ENCODE results near the gene NLN. TPM values are rescaled to one million over a fixed set of nuclear protein-coding genes. Genes with fewer than 3 reads are reported as not detected.

The NLN gene
- total and polyA plus RNA-seq, 2 donors, result 2.5 to 7.5 TPM

- Histone ChIP-seq H3K27ac (ENCODE audit: low read depth in 1 of 2, low read length in 1 of 2) (no peak overlapping the region), H3K27me3 (ENCODE audit: control insufficient read depth in 2 of 2, insufficient read depth in 1 of 2, low read length in 1 of 2) (no peaks in the 10 kb centered on the region), H3K36me3 (ENCODE audit: control insufficient read depth in 2 of 2, insufficient read depth in 2 of 2, low read length in 1 of 2) (no peaks in the 10 kb centered on the region), H3K4me1 (ENCODE audit: control insufficient read depth in 2 of 2, insufficient read depth in 2 of 2, low read length in 2 of 2) (no peaks in the 10 kb centered on the region), H3K9me3 (ENCODE audit: control insufficient read depth in 2 of 2, insufficient read depth in 1 of 2, low read length in 1 of 2) (no peaks in the 10 kb centered on the region), H3K4me3 (ENCODE audit: low read length in 2 of 2) (no peak overlapping the region)
- 100% methylated on average over 1 of the region's 1 CpG for WGBS
- DNase-seq (ENCODE audit: low read depth in 6 of 9, low spot score in 9 of 9), result no peak
These were observed 93.2 kb downstream of the NLN start for GRCh38 chr5:65815161-65815560.

GRCh38 chr5:65816729-65817128, 94.7 kb downstream of the NLN start:
- no peaks in the 10 kb centered on the region for H3K4me1 ChIP-seq (ENCODE audit: control insufficient read depth in 2 of 2, insufficient read depth in 2 of 2, low read length in 2 of 2)
- H3K4me3 ChIP-seq (ENCODE audit: low read length in 2 of 2), result no peak overlapping the region
- H3K27me3 ChIP-seq (ENCODE audit: control insufficient read depth in 2 of 2, insufficient read depth in 1 of 2, low read length in 1 of 2), result no peaks in the 10 kb centered on the region
- no peaks in the 10 kb centered on the region for H3K36me3 ChIP-seq (ENCODE audit: control insufficient read depth in 2 of 2, insufficient read depth in 2 of 2, low read length in 1 of 2)
- H3K27ac ChIP-seq (ENCODE audit: low read depth in 1 of 2, low read length in 1 of 2), result no peak overlapping the region
- WGBS, result 96% methylated on average over 2 of the region's 2 CpGs
- no peak for DNase-seq (ENCODE audit: low read depth in 6 of 9, low spot score in 9 of 9)
- H3K9me3 ChIP-seq (ENCODE audit: control insufficient read depth in 2 of 2, insufficient read depth in 1 of 2, low read length in 1 of 2), result no peaks in the 10 kb centered on the region

DNA sequence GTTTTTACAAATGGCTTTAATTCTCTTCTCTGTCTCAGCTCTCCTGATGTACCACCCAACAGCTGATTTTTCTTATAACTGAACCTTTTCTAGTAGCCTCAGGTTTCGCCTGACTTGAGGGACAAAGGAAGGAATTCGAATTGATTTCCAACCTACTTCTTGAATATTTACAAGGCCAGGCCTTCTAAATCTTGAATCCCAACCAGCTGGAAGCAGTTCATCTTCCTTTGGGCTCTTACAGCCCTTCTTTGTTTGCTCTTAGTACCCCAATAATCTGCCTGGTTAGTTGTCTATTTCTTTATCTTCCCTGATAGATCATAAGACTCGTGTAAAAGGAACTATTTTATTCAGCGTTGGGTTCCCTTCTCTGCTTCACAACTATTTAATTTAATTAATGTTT, 95.9 kb downstream of the NLN start:
- no peak for DNase-seq (ENCODE audit: low read depth in 6 of 9, low spot score in 9 of 9)
- WGBS, result 98% methylated on average over 4 of the region's 4 CpGs
- H3K36me3 ChIP-seq (ENCODE audit: control insufficient read depth in 2 of 2, insufficient read depth in 2 of 2, low read length in 1 of 2), result no peaks in the 10 kb centered on the region
- H3K27ac ChIP-seq (ENCODE audit: low read depth in 1 of 2, low read length in 1 of 2), result no peak overlapping the region
- no peak overlapping the region for H3K4me3 ChIP-seq (ENCODE audit: low read length in 2 of 2)
- no peaks in the 10 kb centered on the region for H3K9me3 ChIP-seq (ENCODE audit: control insufficient read depth in 2 of 2, insufficient read depth in 1 of 2, low read length in 1 of 2)
- H3K4me1 ChIP-seq (ENCODE audit: control insufficient read depth in 2 of 2, insufficient read depth in 2 of 2, low read length in 2 of 2), result no peaks in the 10 kb centered on the region
- H3K27me3 ChIP-seq (ENCODE audit: control insufficient read depth in 2 of 2, insufficient read depth in 1 of 2, low read length in 1 of 2), result no peaks in the 10 kb centered on the region

GRCh38 chr5:65818592-65818991, 96.6 kb downstream of the NLN start:
- H3K4me3 ChIP-seq (ENCODE audit: low read length in 2 of 2), result no peak overlapping the region
- no peak overlapping the region for H3K27ac ChIP-seq (ENCODE audit: low read depth in 1 of 2, low read length in 1 of 2)
- H3K4me1 ChIP-seq (ENCODE audit: control insufficient read depth in 2 of 2, insufficient read depth in 2 of 2, low read length in 2 of 2), result no peaks in the 10 kb centered on the region
- DNase-seq (ENCODE audit: low read depth in 6 of 9, low spot score in 9 of 9), result no peak
- no peaks in the 10 kb centered on the region for H3K36me3 ChIP-seq (ENCODE audit: control insufficient read depth in 2 of 2, insufficient read depth in 2 of 2, low read length in 1 of 2)
- no peaks in the 10 kb centered on the region for H3K27me3 ChIP-seq (ENCODE audit: control insufficient read depth in 2 of 2, insufficient read depth in 1 of 2, low read length in 1 of 2)
- WGBS, result 99% methylated on average over 4 of the region's 4 CpGs
- H3K9me3 ChIP-seq (ENCODE audit: control insufficient read depth in 2 of 2, insufficient read depth in 1 of 2, low read length in 1 of 2), result no peaks in the 10 kb centered on the region

GRCh38 chr5:65819215-65819904, 97.4 kb downstream of the NLN start:
- WGBS, result 50% methylated on average over 3 of the region's 3 CpGs
- DNase-seq (ENCODE audit: low read depth in 6 of 9, low spot score in 9 of 9), result no peak
- Histone ChIP-seq H3K27ac (ENCODE audit: low read depth in 1 of 2, low read length in 1 of 2) (no peak overlapping the region), H3K27me3 (ENCODE audit: control insufficient read depth in 2 of 2, insufficient read depth in 1 of 2, low read length in 1 of 2) (no peaks in the 10 kb centered on the region), H3K36me3 (ENCODE audit: control insufficient read depth in 2 of 2, insufficient read depth in 2 of 2, low read length in 1 of 2) (no peaks in the 10 kb centered on the region), H3K4me1 (ENCODE audit: control insufficient read depth in 2 of 2, insufficient read depth in 2 of 2, low read length in 2 of 2) (no peaks in the 10 kb centered on the region), H3K9me3 (ENCODE audit: control insufficient read depth in 2 of 2, insufficient read depth in 1 of 2, low read length in 1 of 2) (no peaks in the 10 kb centered on the region), H3K4me3 (ENCODE audit: low read length in 2 of 2) (no peak overlapping the region)

DNA sequence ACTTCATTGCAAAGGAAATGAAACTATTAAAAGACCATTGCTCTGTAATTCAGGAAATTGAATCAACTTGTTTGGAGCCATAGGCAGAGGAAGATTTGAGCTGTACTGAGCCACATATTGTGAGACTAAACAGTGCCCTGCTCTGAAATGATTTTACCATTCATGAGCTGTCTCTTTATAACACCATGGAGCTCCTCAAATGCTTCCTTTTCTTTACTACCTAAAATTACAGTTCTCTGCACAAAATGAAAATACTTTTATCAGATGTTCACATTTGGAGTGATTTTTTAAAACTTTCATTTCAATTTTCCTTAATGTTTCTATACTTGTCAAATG, 97.9 kb downstream of the NLN start:
- Histone ChIP-seq H3K27me3 (ENCODE audit: control insufficient read depth in 2 of 2, insufficient read depth in 1 of 2, low read length in 1 of 2) (no peaks in the 10 kb centered on the region), H3K36me3 (ENCODE audit: control insufficient read depth in 2 of 2, insufficient read depth in 2 of 2, low read length in 1 of 2) (no peaks in the 10 kb centered on the region), H3K9me3 (ENCODE audit: control insufficient read depth in 2 of 2, insufficient read depth in 1 of 2, low read length in 1 of 2) (no peaks in the 10 kb centered on the region), H3K27ac (ENCODE audit: low read depth in 1 of 2, low read length in 1 of 2) (no peak overlapping the region), H3K4me3 (ENCODE audit: low read length in 2 of 2) (no peak overlapping the region), H3K4me1 (ENCODE audit: control insufficient read depth in 2 of 2, insufficient read depth in 2 of 2, low read length in 2 of 2) (no peaks in the 10 kb centered on the region)
- no peak for DNase-seq (ENCODE audit: low read depth in 6 of 9, low spot score in 9 of 9)

GRCh38 chr5:65820373-65820772, 98.4 kb downstream of the NLN start:
- Histone ChIP-seq H3K27me3 (ENCODE audit: control insufficient read depth in 2 of 2, insufficient read depth in 1 of 2, low read length in 1 of 2) (no peaks in the 10 kb centered on the region), H3K4me3 (ENCODE audit: low read length in 2 of 2) (no peak overlapping the region), H3K4me1 (ENCODE audit: control insufficient read depth in 2 of 2, insufficient read depth in 2 of 2, low read length in 2 of 2) (no peaks in the 10 kb centered on the region), H3K27ac (ENCODE audit: low read depth in 1 of 2, low read length in 1 of 2) (no peak overlapping the region), H3K9me3 (ENCODE audit: control insufficient read depth in 2 of 2, insufficient read depth in 1 of 2, low read length in 1 of 2) (no peaks in the 10 kb centered on the region), H3K36me3 (ENCODE audit: control insufficient read depth in 2 of 2, insufficient read depth in 2 of 2, low read length in 1 of 2) (no peaks in the 10 kb centered on the region)
- WGBS, result 94% methylated on average over 2 of the region's 2 CpGs
- DNase-seq (ENCODE audit: low read depth in 6 of 9, low spot score in 9 of 9), result no peak

DNA sequence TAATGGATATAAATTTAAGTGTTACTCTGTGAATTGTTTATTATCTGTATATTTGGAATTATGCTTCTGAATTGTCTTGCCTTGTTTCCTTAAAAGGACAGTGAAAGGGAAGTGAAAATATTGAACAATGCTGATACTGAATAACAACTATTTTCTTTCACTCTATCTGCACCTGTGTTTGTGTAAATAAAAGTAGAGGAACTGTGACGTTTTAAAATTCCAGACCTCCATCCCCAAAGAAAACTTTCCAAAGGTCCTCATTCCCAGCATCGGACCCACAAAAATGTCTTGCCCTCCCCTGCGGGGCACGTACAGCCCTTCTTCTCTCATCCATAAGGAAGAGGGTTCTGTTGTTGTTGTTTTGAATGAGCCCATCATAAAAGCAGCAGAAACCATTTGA, 100.0 kb downstream of the NLN start:
- no peak for DNase-seq (ENCODE audit: low read depth in 6 of 9, low spot score in 9 of 9)
- Histone ChIP-seq H3K36me3 (ENCODE audit: control insufficient read depth in 2 of 2, insufficient read depth in 2 of 2, low read length in 1 of 2) (no peaks in the 10 kb centered on the region), H3K27ac (ENCODE audit: low read depth in 1 of 2, low read length in 1 of 2) (no peak overlapping the region), H3K27me3 (ENCODE audit: control insufficient read depth in 2 of 2, insufficient read depth in 1 of 2, low read length in 1 of 2) (no peaks in the 10 kb centered on the region), H3K9me3 (ENCODE audit: control insufficient read depth in 2 of 2, insufficient read depth in 1 of 2, low read length in 1 of 2) (no peaks in the 10 kb centered on the region), H3K4me1 (ENCODE audit: control insufficient read depth in 2 of 2, insufficient read depth in 2 of 2, low read length in 2 of 2) (peaks cover 0 to 4% of the 10 kb centered on the region in 2 donors), H3K4me3 (ENCODE audit: low read length in 2 of 2) (no peak overlapping the region)
- 93% methylated on average over 4 of the region's 4 CpGs for WGBS

GRCh38 chr5:65822710-65823109, 100.7 kb downstream of the NLN start:
- Histone ChIP-seq H3K27me3 (ENCODE audit: control insufficient read depth in 2 of 2, insufficient read depth in 1 of 2, low read length in 1 of 2) (no peaks in the 10 kb centered on the region), H3K36me3 (ENCODE audit: control insufficient read depth in 2 of 2, insufficient read depth in 2 of 2, low read length in 1 of 2) (no peaks in the 10 kb centered on the region), H3K27ac (ENCODE audit: low read depth in 1 of 2, low read length in 1 of 2) (no peak overlapping the region), H3K4me3 (ENCODE audit: low read length in 2 of 2) (no peak overlapping the region), H3K9me3 (ENCODE audit: control insufficient read depth in 2 of 2, insufficient read depth in 1 of 2, low read length in 1 of 2) (no peaks in the 10 kb centered on the region), H3K4me1 (ENCODE audit: control insufficient read depth in 2 of 2, insufficient read depth in 2 of 2, low read length in 2 of 2) (peaks cover 0 to 4% of the 10 kb centered on the region in 2 donors)
- no peak for DNase-seq (ENCODE audit: low read depth in 6 of 9, low spot score in 9 of 9)
- 96% methylated on average over 6 of the region's 6 CpGs for WGBS

DNA sequence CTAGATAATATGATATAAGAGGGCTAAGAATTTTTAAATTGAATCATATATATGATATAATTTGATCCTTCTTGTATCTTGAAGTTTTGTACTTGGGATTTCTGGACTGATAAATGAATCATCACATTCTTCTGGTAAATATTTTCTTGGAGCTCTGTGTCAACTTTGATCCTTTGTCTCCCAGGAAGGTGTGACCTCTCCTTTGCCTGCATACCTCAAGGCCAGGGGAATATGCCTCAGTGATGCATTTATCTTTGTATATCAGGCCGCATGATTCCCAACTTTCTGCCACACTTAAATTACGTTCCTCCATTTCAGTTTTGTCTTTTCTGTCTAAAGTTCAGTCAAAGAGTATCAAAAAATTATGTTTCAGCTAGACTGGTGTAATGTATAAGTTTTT, 101.2 kb downstream of the NLN start:
- Histone ChIP-seq H3K36me3 (ENCODE audit: control insufficient read depth in 2 of 2, insufficient read depth in 2 of 2, low read length in 1 of 2) (no peaks in the 10 kb centered on the region), H3K27me3 (ENCODE audit: control insufficient read depth in 2 of 2, insufficient read depth in 1 of 2, low read length in 1 of 2) (no peaks in the 10 kb centered on the region), H3K27ac (ENCODE audit: low read depth in 1 of 2, low read length in 1 of 2) (no peak overlapping the region), H3K4me3 (ENCODE audit: low read length in 2 of 2) (no peak overlapping the region), H3K4me1 (ENCODE audit: control insufficient read depth in 2 of 2, insufficient read depth in 2 of 2, low read length in 2 of 2) (peaks cover 0 to 4% of the 10 kb centered on the region in 2 donors), H3K9me3 (ENCODE audit: control insufficient read depth in 2 of 2, insufficient read depth in 1 of 2, low read length in 1 of 2) (no peaks in the 10 kb centered on the region)
- DNase-seq (ENCODE audit: low read depth in 6 of 9, low spot score in 9 of 9), result no peak
- 95% methylated on average over 2 of the region's 2 CpGs for WGBS

All from thymus (tissue), 11 donors.